Keratinocyte (primary cell): ENCODE data around the gene GSTM2. TPM values are rescaled to one million over a fixed set of nuclear protein-coding genes. Genes with fewer than 3 reads are reported as not detected.

Experiments used
- DNase-seq: peaks from one replicate; pipeline ENCODE4 v3.0.0-alpha.2; 2011; ENCODE audit warnings: low read depth, missing footprints, low spot score
- FAIRE-seq: peaks from 2 replicates; lab custom pipeline; 2011; peaks lifted over from hg19 to GRCh38; lab: Jason Lieb, UNC
- H2AFZ ChIP-seq: 2 replicates; pipeline ENCODE4 v1.6.0; 2012; ENCODE audit warnings: low read length, control low read depth, inconsistent platforms; ENCODE audit not compliant: control insufficient read depth
- H3K27ac ChIP-seq: 2 replicates; pipeline ENCODE4 v1.5.1; 2011; ENCODE audit warnings: low read length; ENCODE audit not compliant: control insufficient read depth, insufficient read depth
- H3K27me3 ChIP-seq: 3 replicates; pipeline ENCODE4 v1.6.0; 2011; ENCODE audit warnings: low read length; ENCODE audit not compliant: control insufficient read depth, insufficient read depth; ENCODE audit errors: extremely low read depth
- H3K36me3 ChIP-seq, 2 experiments: 2 replicates in 1 of 2; 3 replicates in 1 of 2; pipeline ENCODE4 v1.5.1; 2011; ENCODE audit warnings: low read length in 2 of 2, mild to moderate bottlenecking in 1 of 2; ENCODE audit not compliant: control insufficient read depth in 2 of 2, insufficient read depth in 2 of 2; ENCODE audit errors: extremely low read depth in 1 of 2
- H3K4me1 ChIP-seq: 3 replicates; pipeline ENCODE4 v1.5.1; 2011; ENCODE audit warnings: low read length; ENCODE audit not compliant: control insufficient read depth, insufficient read depth; ENCODE audit errors: extremely low read depth
- H3K4me2 ChIP-seq: 3 replicates; pipeline ENCODE4 v1.6.0; 2011; ENCODE audit warnings: low read depth, low read length; ENCODE audit not compliant: control insufficient read depth, insufficient read depth; ENCODE audit errors: extremely low read depth
- H3K4me3 ChIP-seq, 3 experiments: fragments of 200-600 bp in 1 of 3; sonication (generic) in 1 of 3; 2 replicates in 2 of 3; 3 replicates in 1 of 3; pipeline ENCODE4 v1.5.1; 2011 to 2016; ENCODE audit warnings: low read length in 3 of 3, mild to moderate bottlenecking in 3 of 3, control low read depth in 2 of 3, inconsistent platforms in 1 of 3, low read depth in 1 of 3, mixed read lengths in 1 of 3, mixed run types in 1 of 3, moderate library complexity in 1 of 3; ENCODE audit not compliant: control insufficient read depth in 2 of 3, insufficient read depth in 2 of 3; ENCODE audit errors: extremely low read depth in 1 of 3
- H3K79me2 ChIP-seq: 2 replicates; pipeline ENCODE4 v1.6.0; 2012; ENCODE audit warnings: low read length; ENCODE audit not compliant: control insufficient read depth, insufficient read depth
- H3K9ac ChIP-seq: 3 replicates; pipeline ENCODE4 v1.6.0; 2011; ENCODE audit warnings: low read length; ENCODE audit not compliant: control insufficient read depth, insufficient read depth; ENCODE audit errors: extremely low read depth
- H3K9me1 ChIP-seq: 3 replicates; pipeline ENCODE4 v1.6.0; 2011; ENCODE audit warnings: low read length; ENCODE audit not compliant: control insufficient read depth, insufficient read depth; ENCODE audit errors: extremely low read depth
- H3K9me3 ChIP-seq: 2 replicates; pipeline ENCODE4 v1.5.1; 2012; ENCODE audit warnings: low read depth, low read length; ENCODE audit not compliant: control insufficient read depth
- H4K20me1 ChIP-seq: 3 replicates; pipeline ENCODE4 v1.6.0; 2011; ENCODE audit warnings: low read length; ENCODE audit not compliant: control insufficient read depth, insufficient read depth; ENCODE audit errors: extremely low read depth
- EZH2 ChIP-seq: IDR thresholded peaks from one replicate; pipeline ENCODE4 v1.6.1; 2012; ENCODE audit warnings: inconsistent platforms, mild to moderate bottlenecking, low read length, moderate library complexity
- dilution Hi-C: fragments of 300-500 bp; cut with MboI; formaldehyde crosslinking; loops from one replicate; pipeline ENCODE4 v1.7.0; 2020; ENCODE audit warnings: low sequenced_read_pairs; ENCODE audit not compliant: extremely low pct_ligation_motif_present
- polyA plus RNA-seq, 5 experiments: library from polyadenylated mRNA; depleted of rRNA in 3 of 5; stranded (reverse) in 3 of 5; stranded (forward) in 1 of 5; unstranded in 1 of 5; fragments of >200 nt; gene quantifications; 1 replicate in 1 of 5; 2 replicates in 3 of 5; 3 replicates in 1 of 5; pipeline versions ENCODE4 v1.2.1 to v1.2.3, GENCODE V29; 2011 to 2012; ENCODE audit warnings: missing spikeins in 2 of 5, low read depth in 1 of 5, low replicate concordance in 1 of 5
- TF ChIP-seq, protein P1 (sequence below), 3 experiments: IDR thresholded peaks in 1 of 3; conservative IDR thresholded peaks in 1 of 3; optimal IDR thresholded peaks in 1 of 3; 2 replicates in 2 of 3; 3 replicates in 1 of 3; pipeline versions ENCODE3 to v1.5.1; 2011; ENCODE audit warnings: low read length in 3 of 3, mild to moderate bottlenecking in 3 of 3, moderate library complexity in 2 of 3, control low read depth in 1 of 3, inconsistent platforms in 1 of 3; ENCODE audit not compliant: insufficient read depth in 2 of 3; ENCODE audit errors: extremely low read depth in 1 of 3

GSTM2 gene
- polyA plus RNA-seq, 1 donor (not counting 4 experiments of a cell fraction or from before 2014, with no cell fraction given): 11.1 TPM

DNA sequence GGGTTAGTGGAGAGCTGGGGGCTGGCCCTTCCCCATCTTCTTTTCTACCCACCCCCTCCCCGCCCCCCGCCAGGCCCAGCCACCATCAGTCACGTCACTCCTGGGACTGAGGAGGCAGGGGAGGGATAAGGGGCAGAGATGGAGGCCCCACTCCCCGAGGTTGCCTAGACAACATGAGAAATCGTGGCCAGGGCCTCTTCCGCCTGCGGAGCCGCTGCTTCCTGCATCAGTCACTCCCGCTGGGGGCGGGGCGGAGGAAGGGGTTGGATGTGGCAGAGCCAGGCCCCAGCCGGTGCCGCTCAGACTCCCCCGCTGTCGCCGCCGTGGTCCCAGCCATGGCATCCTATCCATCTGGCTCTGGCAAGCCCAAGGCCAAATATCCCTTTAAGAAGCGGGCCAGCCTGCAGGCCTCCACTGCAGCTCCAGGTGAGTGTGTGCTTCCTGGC is 47.0 kb upstream of the GSTM2 start:
- H3K9me1 ChIP-seq: no peaks in the 10 kb centered on the region
- peaks cover 50% of the 10 kb centered on the region for H3K79me2 ChIP-seq
- H3K9ac ChIP-seq: peak overlapping the region; percentile 90
- TF ChIP-seq EZH2: no peak
- TF ChIP-seq, protein P1, sequence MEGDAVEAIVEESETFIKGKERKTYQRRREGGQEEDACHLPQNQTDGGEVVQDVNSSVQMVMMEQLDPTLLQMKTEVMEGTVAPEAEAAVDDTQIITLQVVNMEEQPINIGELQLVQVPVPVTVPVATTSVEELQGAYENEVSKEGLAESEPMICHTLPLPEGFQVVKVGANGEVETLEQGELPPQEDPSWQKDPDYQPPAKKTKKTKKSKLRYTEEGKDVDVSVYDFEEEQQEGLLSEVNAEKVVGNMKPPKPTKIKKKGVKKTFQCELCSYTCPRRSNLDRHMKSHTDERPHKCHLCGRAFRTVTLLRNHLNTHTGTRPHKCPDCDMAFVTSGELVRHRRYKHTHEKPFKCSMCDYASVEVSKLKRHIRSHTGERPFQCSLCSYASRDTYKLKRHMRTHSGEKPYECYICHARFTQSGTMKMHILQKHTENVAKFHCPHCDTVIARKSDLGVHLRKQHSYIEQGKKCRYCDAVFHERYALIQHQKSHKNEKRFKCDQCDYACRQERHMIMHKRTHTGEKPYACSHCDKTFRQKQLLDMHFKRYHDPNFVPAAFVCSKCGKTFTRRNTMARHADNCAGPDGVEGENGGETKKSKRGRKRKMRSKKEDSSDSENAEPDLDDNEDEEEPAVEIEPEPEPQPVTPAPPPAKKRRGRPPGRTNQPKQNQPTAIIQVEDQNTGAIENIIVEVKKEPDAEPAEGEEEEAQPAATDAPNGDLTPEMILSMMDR (optimal IDR thresholded peaks at IDR 0.05 in 1 of 3, IDR thresholded peaks at IDR 0.05 in 1 of 3, conservative IDR thresholded peaks at IDR 0.05 in 1 of 3; ENCODE audit: extremely low read depth in 1 of 3, insufficient read depth in 2 of 3, low read length in 3 of 3): no peak
- no peaks in the 10 kb centered on the region for H3K27me3 ChIP-seq
- dilution Hi-C loops: no loop called here
- peak overlapping the region; percentile 66 to 95 (median 89) for H3K4me3 ChIP-seq
- FAIRE-seq (no peak), DNase-seq (no peak)
- no peaks in the 10 kb centered on the region for H4K20me1 ChIP-seq
- peak overlapping the region; percentile 87 for H3K27ac ChIP-seq
- no peaks in the 10 kb centered on the region for H3K36me3 ChIP-seq
- peak overlapping the region; percentile 99 for H3K4me2 ChIP-seq
- H3K4me1 ChIP-seq: peaks cover 24% of the 10 kb centered on the region
- H3K9me3 ChIP-seq: no peaks in the 10 kb centered on the region
- H2AFZ ChIP-seq: peak overlapping the region; percentile 52

DNA sequence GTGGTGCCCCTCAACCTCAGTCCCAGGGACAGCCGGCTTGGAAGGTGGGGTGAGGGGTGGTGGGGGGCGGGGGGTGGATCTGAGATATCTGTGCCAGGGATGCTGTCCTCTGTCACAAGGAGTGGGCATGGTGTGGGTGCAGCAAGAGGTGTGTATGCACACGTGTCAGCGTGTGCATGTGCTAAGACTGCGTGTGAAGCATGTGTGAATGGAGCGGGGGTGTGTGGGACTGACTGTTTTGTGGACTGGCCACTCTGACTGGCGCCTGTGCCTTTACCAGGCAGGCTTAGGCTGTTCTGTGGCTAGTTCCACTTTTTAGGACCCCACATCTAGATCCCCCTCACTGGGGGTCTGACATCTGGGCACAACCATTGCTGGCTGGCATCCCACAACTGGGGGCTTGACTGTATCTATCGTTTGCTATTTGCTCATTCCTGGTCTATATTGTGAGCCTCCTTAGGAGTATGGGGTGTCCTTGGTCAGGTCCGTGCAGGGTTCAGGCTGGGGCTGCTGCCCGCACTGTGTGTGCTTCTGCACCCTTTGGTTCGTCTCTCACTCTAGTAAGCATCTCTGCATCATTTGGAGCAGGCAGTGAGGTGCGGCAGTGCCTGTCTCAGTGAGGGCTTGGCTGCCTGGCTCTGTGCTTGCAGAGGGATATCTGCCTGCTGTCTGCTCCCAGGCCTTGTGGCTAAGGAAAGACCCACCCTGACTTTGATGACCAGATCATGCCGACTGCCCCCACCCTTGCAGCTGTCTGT is 46.3 kb upstream of the GSTM2 start:
- DNase-seq (no peak), FAIRE-seq (no peak)
- Histone ChIP-seq H3K79me2 (peaks cover 50% of the 10 kb centered on the region), H3K4me1 (peaks cover 24% of the 10 kb centered on the region), H3K9me3 (no peaks in the 10 kb centered on the region), H3K27me3 (no peaks in the 10 kb centered on the region), H3K27ac (no peak overlapping the region), H2AFZ (no peak overlapping the region), H3K9ac (peak overlapping the region; percentile 90), H3K4me2 (peak overlapping the region; percentile 99), H3K36me3 (peaks cover 0 to 4% of the 10 kb centered on the region in 2 experiments), H3K4me3 (peak overlapping the region; percentile 66 to 95 (median 89)), H4K20me1 (no peaks in the 10 kb centered on the region), H3K9me1 (no peaks in the 10 kb centered on the region)
- no peak for TF ChIP-seq EZH2
- TF ChIP-seq, protein P1 (optimal IDR thresholded peaks at IDR 0.05 in 1 of 3, IDR thresholded peaks at IDR 0.05 in 1 of 3, conservative IDR thresholded peaks at IDR 0.05 in 1 of 3; ENCODE audit: extremely low read depth in 1 of 3, insufficient read depth in 2 of 3, low read length in 3 of 3): no peak
- dilution Hi-C loops: no loop called here
